ENCODE results near the gene VEPH1. TPM values are rescaled to one million over a fixed set of nuclear protein-coding genes. Genes with fewer than 3 reads are reported as not detected.
A peak's percentile ranks its signal among the peaks of the same experiment; 100 is the strongest.

The VEPH1 gene
- total and polyA plus RNA-seq, 3 donors from 2014 or later, result 2.7 to 8.1 (median 3.0) TPM

- no peak for DNase-seq
- Histone ChIP-seq H3K4me1 (no peaks in the 10 kb centered on the region), H3K36me3 (ENCODE audit: low read depth, missing control alignments) (no peaks in the 10 kb centered on the region), H3K27ac (no peak overlapping the region), H3K4me3 (no peak overlapping the region), H3K9me3 (no peaks in the 10 kb centered on the region), H3K27me3 (no peaks in the 10 kb centered on the region)
- intact Hi-C loops (cut with DNase I; ENCODE audit: low total_unique reads), result no loop called here
- WGBS, 2 donors, result 63 to 77% methylated on average over 1 of the region's 1 CpG
- no peak for TF ChIP-seq POLR2A (IDR thresholded peaks at IDR 0.05)
- TF ChIP-seq, protein P1, sequence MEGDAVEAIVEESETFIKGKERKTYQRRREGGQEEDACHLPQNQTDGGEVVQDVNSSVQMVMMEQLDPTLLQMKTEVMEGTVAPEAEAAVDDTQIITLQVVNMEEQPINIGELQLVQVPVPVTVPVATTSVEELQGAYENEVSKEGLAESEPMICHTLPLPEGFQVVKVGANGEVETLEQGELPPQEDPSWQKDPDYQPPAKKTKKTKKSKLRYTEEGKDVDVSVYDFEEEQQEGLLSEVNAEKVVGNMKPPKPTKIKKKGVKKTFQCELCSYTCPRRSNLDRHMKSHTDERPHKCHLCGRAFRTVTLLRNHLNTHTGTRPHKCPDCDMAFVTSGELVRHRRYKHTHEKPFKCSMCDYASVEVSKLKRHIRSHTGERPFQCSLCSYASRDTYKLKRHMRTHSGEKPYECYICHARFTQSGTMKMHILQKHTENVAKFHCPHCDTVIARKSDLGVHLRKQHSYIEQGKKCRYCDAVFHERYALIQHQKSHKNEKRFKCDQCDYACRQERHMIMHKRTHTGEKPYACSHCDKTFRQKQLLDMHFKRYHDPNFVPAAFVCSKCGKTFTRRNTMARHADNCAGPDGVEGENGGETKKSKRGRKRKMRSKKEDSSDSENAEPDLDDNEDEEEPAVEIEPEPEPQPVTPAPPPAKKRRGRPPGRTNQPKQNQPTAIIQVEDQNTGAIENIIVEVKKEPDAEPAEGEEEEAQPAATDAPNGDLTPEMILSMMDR (IDR thresholded peaks at IDR 0.05), result no peak
Measured at GRCh38 chr3:157356541-157356940, 146.7 kb downstream of the VEPH1 start.

- Histone ChIP-seq H3K4me3 (no peak overlapping the region), H3K27me3 (no peaks in the 10 kb centered on the region), H3K36me3 (ENCODE audit: low read depth, missing control alignments) (no peaks in the 10 kb centered on the region), H3K27ac (no peak overlapping the region), H3K4me1 (no peaks in the 10 kb centered on the region), H3K9me3 (no peaks in the 10 kb centered on the region)
- WGBS, 2 donors, result 90 to 100% methylated on average over 2 of the region's 2 CpGs
- TF ChIP-seq POLR2A (IDR thresholded peaks at IDR 0.05), result no peak
- TF ChIP-seq, protein P1 (IDR thresholded peaks at IDR 0.05), result no peak
- no peak for DNase-seq
- intact Hi-C loops (cut with DNase I; ENCODE audit: low total_unique reads), result no loop called here
Measured at GRCh38 chr3:157355276-157355675, 147.9 kb downstream of the VEPH1 start.

- no peaks in the 10 kb centered on the region for H3K36me3 ChIP-seq (ENCODE audit: low read depth, missing control alignments)
- H3K27ac ChIP-seq, result no peak overlapping the region
- no peaks in the 10 kb centered on the region for H3K9me3 ChIP-seq
- TF ChIP-seq, protein P1 (IDR thresholded peaks at IDR 0.05), result peak in 2 of 3 experiments; percentile 18 to 52
- no peak for TF ChIP-seq POLR2A (IDR thresholded peaks at IDR 0.05)
- DNase-seq, result peak; percentile 34
- intact Hi-C loops (cut with DNase I; ENCODE audit: low total_unique reads), result no loop called here
- no peaks in the 10 kb centered on the region for H3K27me3 ChIP-seq
- no peaks in the 10 kb centered on the region for H3K4me1 ChIP-seq
- no peak overlapping the region for H3K4me3 ChIP-seq
- WGBS, 2 donors, result 44 to 55% methylated on average over 1 of the region's 1 CpG
Measured at GRCh38 chr3:157354722-157355121, 148.5 kb downstream of the VEPH1 start.

GRCh38 chr3:157354254-157354653 lies 149.0 kb downstream of the VEPH1 start:
- Histone ChIP-seq H3K9me3 (no peaks in the 10 kb centered on the region), H3K27ac (no peak overlapping the region), H3K4me1 (no peaks in the 10 kb centered on the region), H3K27me3 (no peaks in the 10 kb centered on the region), H3K4me3 (no peak overlapping the region), H3K36me3 (ENCODE audit: low read depth, missing control alignments) (no peaks in the 10 kb centered on the region)
- intact Hi-C loops (cut with DNase I; ENCODE audit: low total_unique reads), result no loop called here
- WGBS, 2 donors, result 79 to 96% methylated on average over 1 of the region's 1 CpG
- no peak for DNase-seq
- no peak for TF ChIP-seq POLR2A (IDR thresholded peaks at IDR 0.05)
- TF ChIP-seq, protein P1 (IDR thresholded peaks at IDR 0.05), result no peak

- WGBS, 2 donors, result 79 to 95% methylated on average over 4 of the region's 4 CpGs
- Histone ChIP-seq H3K4me3 (no peak overlapping the region), H3K36me3 (ENCODE audit: low read depth, missing control alignments) (no peaks in the 10 kb centered on the region), H3K4me1 (no peaks in the 10 kb centered on the region), H3K27me3 (no peaks in the 10 kb centered on the region), H3K27ac (no peak overlapping the region), H3K9me3 (no peaks in the 10 kb centered on the region)
- DNase-seq, result no peak
- TF ChIP-seq, protein P1 (IDR thresholded peaks at IDR 0.05), result no peak
- intact Hi-C loops (cut with DNase I; ENCODE audit: low total_unique reads), result no loop called here
Measured at GRCh38 chr3:157353652-157354051, 149.6 kb downstream of the VEPH1 start.

Measured in testis (tissue), 3 donors.